Measurements from ENCODE around the gene WRAP73. TPM values are rescaled to one million over a fixed set of nuclear protein-coding genes. Genes with fewer than 3 reads are reported as not detected.

WRAP73 gene
- total RNA-seq (2014; rRNA removed; shearing (Covaris generic)), result 31.5 and 33.1 TPM in 2 replicates

DNA sequence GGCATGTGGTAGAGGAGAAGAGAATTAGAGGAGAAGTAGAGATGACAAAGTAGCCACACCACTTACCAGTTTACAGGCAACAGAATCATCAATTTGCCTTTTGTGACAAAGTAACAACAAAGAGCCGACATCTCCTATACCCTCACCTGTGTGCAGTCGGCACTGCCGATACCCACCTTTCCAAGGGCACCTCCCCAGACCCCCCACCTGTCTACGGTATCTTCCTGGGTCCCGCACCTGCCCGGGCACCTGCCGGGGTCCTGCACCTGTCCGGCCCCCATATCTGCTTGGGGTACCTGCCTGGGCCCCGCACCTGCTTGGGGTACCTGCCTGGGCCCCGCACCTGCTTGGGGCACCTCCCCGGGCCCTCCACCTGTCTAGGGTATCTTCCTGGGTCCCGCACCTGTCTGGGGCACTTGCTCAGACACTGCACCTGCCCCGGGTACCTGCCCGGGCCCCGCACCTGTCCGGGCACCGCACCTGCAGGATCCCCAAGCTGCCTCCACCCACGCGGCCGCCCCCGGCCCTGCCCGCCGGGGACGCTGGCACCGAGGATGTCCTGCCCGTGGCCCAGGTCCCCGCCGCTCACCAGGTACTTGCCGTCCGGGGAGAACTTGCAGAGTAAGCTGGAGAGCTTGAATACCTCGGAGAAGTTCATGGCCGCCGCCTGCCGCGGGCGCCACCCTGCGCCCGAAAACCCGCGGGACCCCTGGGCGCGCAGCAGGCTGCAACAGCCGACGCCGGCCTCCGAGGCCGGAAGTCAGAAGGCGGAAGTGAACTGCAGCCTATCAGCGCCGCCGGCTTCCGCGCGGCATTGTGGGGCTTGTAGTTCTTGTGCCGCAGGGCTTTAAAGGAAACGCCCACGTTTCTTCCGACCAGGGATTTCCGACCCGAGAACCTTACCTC lies at the start of gene WRAP73:
WRAP73 (minus strand) TSS at position 762 of the 906 bp plus-strand sequence; CDS start at position 658, 104 bp downstream.
- peak; percentile 96 for DNase-seq
- H3K4me3 ChIP-seq (ENCODE audit: insufficient read depth, low read depth, low read length), result peak within 1 kb of the TSS; percentile 65
- H3K36me3 ChIP-seq (replicated peaks; ENCODE audit: control insufficient read depth, insufficient read depth, low read length), result peaks cover 1% of the 10 kb centered on the region; the same call in 1 of the 2 replicates
- H3K27me3 ChIP-seq (ENCODE audit: control insufficient read depth, insufficient read depth, low read length), result peaks cover 45% of the 10 kb centered on the region

DNA sequence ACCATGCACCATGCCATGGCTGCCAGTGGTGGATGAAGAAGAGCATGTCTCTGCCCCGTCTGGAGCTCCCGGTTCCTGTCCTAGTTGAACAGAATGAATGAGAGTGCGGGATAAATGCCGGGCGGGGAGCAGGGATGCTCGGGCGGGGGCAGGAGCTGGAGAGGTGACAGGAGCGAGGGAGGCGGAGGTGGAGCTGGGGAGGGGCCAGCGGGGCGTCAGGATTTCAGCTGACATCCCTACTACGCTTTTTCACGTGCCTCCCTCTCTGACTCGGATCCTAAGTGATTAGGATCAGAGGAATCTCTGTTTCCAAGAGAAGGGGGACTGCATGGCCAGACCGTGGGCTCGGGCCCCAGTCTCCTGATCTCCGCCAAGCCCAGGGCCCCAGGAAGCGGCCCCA lies 49.7 kb upstream of the WRAP73 start:
- H3K27me3 ChIP-seq (ENCODE audit: control insufficient read depth, insufficient read depth, low read length), result peaks cover 2% of the 10 kb centered on the region; the same call in 1 of the 2 replicates
- peak; percentile 77 for DNase-seq
- H3K4me3 ChIP-seq (ENCODE audit: insufficient read depth, low read depth, low read length), result no peak overlapping the region
- no peaks in the 10 kb centered on the region for H3K36me3 ChIP-seq (replicated peaks; ENCODE audit: control insufficient read depth, insufficient read depth, low read length)

DNA sequence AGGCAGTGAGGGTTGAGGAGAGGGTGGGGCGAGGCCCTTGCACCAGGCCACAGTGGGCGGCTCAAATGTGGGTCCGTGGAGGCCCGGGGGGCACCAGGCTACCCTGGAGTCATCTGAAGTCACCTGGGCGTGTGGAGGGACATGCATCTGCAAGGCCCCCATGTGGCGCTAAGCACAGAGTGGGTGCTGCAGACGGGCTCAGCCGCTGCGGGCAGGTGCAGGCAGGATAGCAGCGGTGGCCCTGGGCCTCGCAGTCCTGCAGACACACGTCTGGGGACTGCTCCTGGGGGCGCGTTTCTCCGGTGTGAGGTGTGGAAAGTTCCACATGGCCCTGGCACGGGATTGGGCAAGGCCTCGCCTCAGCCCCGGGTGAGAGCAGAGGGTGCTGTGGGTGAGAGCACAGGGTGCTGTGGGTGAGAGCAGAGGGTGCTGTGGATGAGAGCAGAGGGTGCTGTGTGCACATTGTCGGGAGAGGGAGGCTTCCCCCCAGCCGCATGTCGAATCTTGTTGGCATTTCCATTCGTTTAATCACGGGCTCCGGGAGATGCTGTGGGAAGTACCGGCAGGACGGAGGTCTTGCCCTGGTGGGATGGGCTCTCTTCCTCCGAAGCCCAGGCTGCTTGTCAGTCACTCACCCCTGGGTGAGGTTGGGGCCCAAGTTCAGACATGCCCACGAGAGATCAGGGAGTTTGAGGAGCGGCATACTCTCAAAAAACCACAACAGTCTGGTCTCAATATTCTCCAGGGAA lies 48.9 kb upstream of the WRAP73 start:
- Histone ChIP-seq H3K27me3 (ENCODE audit: control insufficient read depth, insufficient read depth, low read length) (peaks cover 2% of the 10 kb centered on the region; the same call in 1 of the 2 replicates), H3K36me3 (replicated peaks; ENCODE audit: control insufficient read depth, insufficient read depth, low read length) (no peaks in the 10 kb centered on the region), H3K4me3 (ENCODE audit: insufficient read depth, low read depth, low read length) (no peak overlapping the region)
- DNase-seq, result no peak

- no peak for DNase-seq
- Histone ChIP-seq H3K36me3 (replicated peaks; ENCODE audit: control insufficient read depth, insufficient read depth, low read length) (no peaks in the 10 kb centered on the region), H3K4me3 (ENCODE audit: insufficient read depth, low read depth, low read length) (no peak overlapping the region), H3K27me3 (ENCODE audit: control insufficient read depth, insufficient read depth, low read length) (peaks cover 2% of the 10 kb centered on the region; the same call in 1 of the 2 replicates)
Measured at GRCh38 chr1:3697810-3698209, 47.9 kb upstream of the WRAP73 start.

GRCh38 chr1:3697104-3697503 lies 47.2 kb upstream of the WRAP73 start:
- Histone ChIP-seq H3K27me3 (ENCODE audit: control insufficient read depth, insufficient read depth, low read length) (peaks cover 2% of the 10 kb centered on the region; the same call in 1 of the 2 replicates), H3K4me3 (ENCODE audit: insufficient read depth, low read depth, low read length) (no peak overlapping the region), H3K36me3 (replicated peaks; ENCODE audit: control insufficient read depth, insufficient read depth, low read length) (no peaks in the 10 kb centered on the region)
- DNase-seq, result peak; percentile 67

DNA sequence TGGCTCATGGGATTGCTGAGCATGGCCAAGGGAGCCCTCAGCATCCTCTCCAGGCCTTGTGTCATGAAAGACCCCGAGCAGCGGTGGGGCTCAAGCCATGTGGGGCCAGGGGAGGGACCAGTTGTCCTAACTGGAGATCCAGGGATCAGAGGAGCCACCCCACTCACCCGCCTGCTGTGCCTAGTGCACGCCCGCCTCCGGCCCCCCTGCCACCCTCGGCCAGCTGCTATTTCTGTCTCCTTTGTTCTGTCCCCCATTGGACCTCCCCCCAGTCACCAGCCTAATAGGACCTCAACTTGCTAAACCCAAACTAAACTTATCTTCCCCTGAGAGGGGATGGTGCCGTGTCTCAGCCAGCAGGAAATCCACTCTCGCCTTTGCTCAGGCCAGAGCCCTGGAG lies 46.8 kb upstream of the WRAP73 start:
- no peak overlapping the region for H3K4me3 ChIP-seq (ENCODE audit: insufficient read depth, low read depth, low read length)
- peak; percentile 70 for DNase-seq
- no peaks in the 10 kb centered on the region for H3K36me3 ChIP-seq (replicated peaks; ENCODE audit: control insufficient read depth, insufficient read depth, low read length)
- peaks cover 2% of the 10 kb centered on the region; the same call in 1 of the 2 replicates for H3K27me3 ChIP-seq (ENCODE audit: control insufficient read depth, insufficient read depth, low read length)

- Histone ChIP-seq H3K36me3 (replicated peaks; ENCODE audit: control insufficient read depth, insufficient read depth, low read length) (no peaks in the 10 kb centered on the region), H3K4me3 (ENCODE audit: insufficient read depth, low read depth, low read length) (no peak overlapping the region), H3K27me3 (ENCODE audit: control insufficient read depth, insufficient read depth, low read length) (peaks cover 2% of the 10 kb centered on the region; the same call in 1 of the 2 replicates)
- DNase-seq, result peak; percentile 98
Measured at GRCh38 chr1:3695326-3696217, 45.7 kb upstream of the WRAP73 start.

DNA sequence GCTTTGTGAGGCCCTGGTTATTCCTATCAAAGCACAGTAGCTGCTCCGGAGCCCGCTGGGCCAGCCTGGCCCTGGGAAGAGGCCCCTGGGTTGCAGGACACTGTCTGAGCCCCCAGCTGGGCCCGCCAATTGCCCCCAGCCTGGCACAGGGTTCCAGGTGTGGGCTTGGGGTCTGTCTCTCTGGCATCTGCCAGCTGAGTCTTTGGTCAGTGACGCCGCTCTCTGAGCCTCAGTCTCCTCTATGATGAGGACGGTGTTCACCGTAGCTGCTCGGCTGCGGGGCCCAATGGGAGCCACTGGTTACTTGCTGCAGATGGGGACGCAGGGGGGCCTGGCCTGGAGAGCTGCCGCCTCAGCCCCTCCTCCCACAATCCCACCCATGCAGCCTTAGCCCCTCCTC lies 43.4 kb upstream of the WRAP73 start:
- Histone ChIP-seq H3K36me3 (replicated peaks; ENCODE audit: control insufficient read depth, insufficient read depth, low read length) (no peaks in the 10 kb centered on the region), H3K4me3 (ENCODE audit: insufficient read depth, low read depth, low read length) (no peak overlapping the region), H3K27me3 (ENCODE audit: control insufficient read depth, insufficient read depth, low read length) (peaks cover 2% of the 10 kb centered on the region; the same call in 1 of the 2 replicates)
- DNase-seq, result no peak

- H3K27me3 ChIP-seq (ENCODE audit: control insufficient read depth, insufficient read depth, low read length), result peaks cover 2% of the 10 kb centered on the region; the same call in 1 of the 2 replicates
- H3K4me3 ChIP-seq (ENCODE audit: insufficient read depth, low read depth, low read length), result no peak overlapping the region
- no peaks in the 10 kb centered on the region for H3K36me3 ChIP-seq (replicated peaks; ENCODE audit: control insufficient read depth, insufficient read depth, low read length)
- DNase-seq, result no peak
Measured at GRCh38 chr1:3692598-3692997, 42.7 kb upstream of the WRAP73 start.

DNA sequence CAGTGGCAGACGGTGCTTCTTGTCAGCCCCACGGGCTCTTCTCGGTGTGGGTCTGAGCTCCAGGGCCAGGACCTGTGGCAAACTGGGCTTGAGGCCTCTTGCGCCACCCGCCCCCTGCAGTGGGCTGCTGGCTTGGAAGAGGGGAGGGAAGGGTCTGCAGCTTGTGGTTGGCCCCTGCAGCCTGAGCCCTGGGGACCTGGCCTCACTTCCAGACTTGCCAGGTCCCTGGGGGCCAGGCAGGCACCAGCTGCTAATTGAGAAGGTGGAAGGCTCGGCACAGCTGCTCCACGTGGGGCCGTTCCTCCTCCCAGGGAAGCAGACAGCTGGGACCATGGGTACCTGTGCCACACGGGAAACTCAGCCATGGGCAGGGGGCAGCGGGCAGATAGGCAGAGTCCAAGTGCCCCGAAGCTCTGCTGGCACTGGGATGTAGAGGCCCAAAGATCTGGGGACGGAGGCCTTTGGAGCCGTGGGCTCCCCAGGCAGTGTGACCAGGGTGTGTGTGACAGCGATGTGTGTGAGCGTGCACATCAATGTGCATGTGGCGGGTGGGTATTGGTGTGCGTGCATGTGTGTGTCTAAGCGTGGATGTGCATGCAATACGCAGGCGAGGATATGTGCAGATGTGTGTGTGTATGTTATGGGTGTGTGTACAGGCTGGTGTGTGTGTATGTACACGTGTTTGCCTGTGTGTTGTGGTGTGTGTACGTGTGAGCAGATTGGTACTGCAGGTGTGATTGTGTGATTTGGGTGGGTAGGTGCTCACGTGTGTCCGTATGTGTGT lies 41.7 kb upstream of the WRAP73 start:
- Histone ChIP-seq H3K4me3 (ENCODE audit: insufficient read depth, low read depth, low read length) (no peak overlapping the region), H3K36me3 (replicated peaks; ENCODE audit: control insufficient read depth, insufficient read depth, low read length) (no peaks in the 10 kb centered on the region), H3K27me3 (ENCODE audit: control insufficient read depth, insufficient read depth, low read length) (peaks cover 2% of the 10 kb centered on the region; the same call in 1 of the 2 replicates)
- DNase-seq, result no peak

DNA sequence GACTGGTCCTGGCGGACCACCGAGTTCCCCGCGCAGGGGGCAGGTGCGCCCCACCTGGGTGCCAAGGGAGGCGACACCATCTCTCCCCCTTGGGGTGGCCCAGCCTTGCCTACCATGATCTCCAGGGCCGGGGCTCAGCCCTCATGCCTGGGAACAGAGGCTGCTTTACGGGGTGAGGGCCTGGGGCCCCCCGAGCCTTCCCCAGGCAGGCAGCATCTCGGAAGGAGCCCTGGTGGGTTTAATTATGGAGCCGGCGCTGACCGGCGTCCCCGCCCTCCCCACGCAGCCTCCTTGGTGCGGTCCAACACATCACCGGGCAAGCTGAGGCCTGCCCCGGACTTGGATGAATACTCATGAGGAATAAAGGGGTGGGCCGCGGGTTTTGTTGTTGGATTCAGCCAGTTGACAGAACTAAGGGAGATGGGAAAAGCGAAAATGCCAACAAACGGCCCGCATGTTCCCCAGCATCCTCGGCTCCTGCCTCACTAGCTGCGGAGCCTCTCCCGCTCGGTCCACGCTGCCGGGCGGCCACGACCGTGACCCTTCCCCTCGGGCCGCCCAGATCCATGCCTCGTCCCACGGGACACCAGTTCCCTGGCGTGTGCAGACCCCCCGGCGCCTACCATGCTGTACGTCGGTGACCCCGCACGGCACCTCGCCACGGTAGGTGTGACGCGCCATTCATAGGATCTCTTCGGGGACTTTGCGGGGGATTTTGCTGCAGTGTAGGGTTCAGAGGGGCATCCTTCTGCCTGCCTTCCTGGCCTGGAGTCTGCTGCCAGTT lies 40.6 kb upstream of the WRAP73 start:
- Histone ChIP-seq H3K36me3 (replicated peaks; ENCODE audit: control insufficient read depth, insufficient read depth, low read length) (no peaks in the 10 kb centered on the region), H3K4me3 (ENCODE audit: insufficient read depth, low read depth, low read length) (no peak overlapping the region), H3K27me3 (ENCODE audit: control insufficient read depth, insufficient read depth, low read length) (no peaks in the 10 kb centered on the region; the same call in 1 of the 2 replicates)
- peak; percentile 72 for DNase-seq

DNA sequence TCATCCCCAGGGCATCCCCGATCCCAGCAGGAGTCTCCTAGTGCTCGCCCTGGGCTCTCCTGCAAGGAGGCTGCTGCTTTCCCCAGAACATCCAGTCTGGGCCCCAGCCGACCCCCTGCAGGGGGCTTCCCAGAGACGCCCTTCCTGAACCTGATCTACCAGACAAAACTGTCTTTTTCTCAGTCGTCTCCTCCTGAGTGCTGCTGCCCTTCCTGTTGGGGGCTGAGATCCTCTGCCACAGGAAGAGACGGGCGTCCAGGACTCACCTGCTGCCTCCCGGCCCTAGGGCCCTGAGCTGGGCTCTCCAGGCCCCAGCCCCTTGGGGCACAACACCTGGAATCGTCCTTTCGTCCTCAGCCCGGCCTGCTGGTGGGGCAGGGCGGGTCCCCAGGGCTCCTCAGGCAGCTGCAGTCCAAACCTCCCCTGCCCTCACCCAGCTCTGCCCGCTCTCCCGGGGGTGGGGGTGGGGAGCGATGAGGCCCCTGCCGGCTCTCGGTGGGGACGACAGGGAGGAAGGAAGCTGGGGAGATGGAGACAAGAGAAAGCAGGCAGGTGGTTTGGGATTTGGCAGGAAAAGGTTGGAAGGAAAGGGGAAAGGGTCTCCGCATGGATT lies 39.3 kb upstream of the WRAP73 start:
- DNase-seq, result peak; percentile 88
- no peaks in the 10 kb centered on the region for H3K36me3 ChIP-seq (replicated peaks; ENCODE audit: control insufficient read depth, insufficient read depth, low read length)
- H3K4me3 ChIP-seq (ENCODE audit: insufficient read depth, low read depth, low read length), result no peak overlapping the region
- peaks cover 6% of the 10 kb centered on the region for H3K27me3 ChIP-seq (ENCODE audit: control insufficient read depth, insufficient read depth, low read length)

Measured in H7 (cell line).